ENCODE data around the gene PSME1. TPM values are rescaled to one million over a fixed set of nuclear protein-coding genes. Genes with fewer than 3 reads are reported as not detected.

Gene PSME1
- total and polyA plus RNA-seq, 2 of the 13 experiments (the other 11 are each of a cell fraction or from before 2014, with no cell fraction given), result 159 to 608 TPM

DNA sequence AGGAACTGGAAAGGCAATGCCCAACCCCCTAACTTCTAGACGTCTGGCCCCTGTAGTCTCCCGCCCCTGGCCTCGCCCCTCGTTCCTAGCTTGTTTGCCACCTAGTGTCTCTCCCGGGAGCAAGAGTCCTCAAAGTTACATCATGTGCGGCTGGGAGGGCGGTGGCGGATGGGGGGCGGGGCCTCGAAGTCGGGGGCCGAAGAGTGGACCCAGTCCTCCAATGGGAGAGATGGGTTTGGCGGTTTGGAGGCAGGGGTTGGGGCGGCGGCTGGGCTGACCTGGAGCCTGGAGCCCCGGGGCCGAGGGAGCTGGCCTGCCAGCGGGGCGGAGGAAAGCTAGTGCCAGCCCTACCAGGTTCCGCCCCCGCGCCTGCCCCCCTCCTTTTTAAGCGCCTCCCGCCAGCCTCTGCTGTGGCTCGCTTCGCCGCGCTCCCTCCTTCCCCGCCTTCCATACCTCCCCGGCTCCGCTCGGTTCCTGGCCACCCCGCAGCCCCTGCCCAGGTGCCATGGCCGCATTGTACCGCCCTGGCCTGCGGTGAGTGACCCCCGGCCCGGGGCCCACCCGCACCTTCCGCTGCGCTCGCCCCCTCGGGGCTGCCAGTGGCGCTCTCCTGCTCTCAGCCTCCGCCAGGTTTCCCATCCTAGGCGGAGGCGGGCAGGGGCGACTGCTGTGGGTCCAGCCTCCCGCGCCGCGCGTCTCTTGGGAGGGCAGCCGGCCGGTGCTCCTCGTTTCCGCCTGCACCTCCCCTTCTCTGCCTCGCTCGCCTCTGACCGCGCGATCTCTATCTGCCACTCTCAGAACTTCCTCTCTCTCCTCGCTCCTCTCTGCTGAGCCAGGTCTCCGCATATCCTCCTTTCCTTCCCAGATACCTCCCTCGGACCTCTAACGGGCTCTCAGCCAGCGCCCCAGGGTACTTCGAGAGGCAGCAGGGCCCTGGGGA, 41.8 kb upstream of the PSME1 start, which contains the start of gene PCK2 (continued):
- TF ChIP-seq ZKSCAN8 (CRISPR knock-in tag; IDR thresholded peaks at IDR 0.05; ENCODE audit: borderline replicate concordance), result peak; percentile 85; the same call in 1 of the 2 replicates
- TF ChIP-seq, protein P1, sequence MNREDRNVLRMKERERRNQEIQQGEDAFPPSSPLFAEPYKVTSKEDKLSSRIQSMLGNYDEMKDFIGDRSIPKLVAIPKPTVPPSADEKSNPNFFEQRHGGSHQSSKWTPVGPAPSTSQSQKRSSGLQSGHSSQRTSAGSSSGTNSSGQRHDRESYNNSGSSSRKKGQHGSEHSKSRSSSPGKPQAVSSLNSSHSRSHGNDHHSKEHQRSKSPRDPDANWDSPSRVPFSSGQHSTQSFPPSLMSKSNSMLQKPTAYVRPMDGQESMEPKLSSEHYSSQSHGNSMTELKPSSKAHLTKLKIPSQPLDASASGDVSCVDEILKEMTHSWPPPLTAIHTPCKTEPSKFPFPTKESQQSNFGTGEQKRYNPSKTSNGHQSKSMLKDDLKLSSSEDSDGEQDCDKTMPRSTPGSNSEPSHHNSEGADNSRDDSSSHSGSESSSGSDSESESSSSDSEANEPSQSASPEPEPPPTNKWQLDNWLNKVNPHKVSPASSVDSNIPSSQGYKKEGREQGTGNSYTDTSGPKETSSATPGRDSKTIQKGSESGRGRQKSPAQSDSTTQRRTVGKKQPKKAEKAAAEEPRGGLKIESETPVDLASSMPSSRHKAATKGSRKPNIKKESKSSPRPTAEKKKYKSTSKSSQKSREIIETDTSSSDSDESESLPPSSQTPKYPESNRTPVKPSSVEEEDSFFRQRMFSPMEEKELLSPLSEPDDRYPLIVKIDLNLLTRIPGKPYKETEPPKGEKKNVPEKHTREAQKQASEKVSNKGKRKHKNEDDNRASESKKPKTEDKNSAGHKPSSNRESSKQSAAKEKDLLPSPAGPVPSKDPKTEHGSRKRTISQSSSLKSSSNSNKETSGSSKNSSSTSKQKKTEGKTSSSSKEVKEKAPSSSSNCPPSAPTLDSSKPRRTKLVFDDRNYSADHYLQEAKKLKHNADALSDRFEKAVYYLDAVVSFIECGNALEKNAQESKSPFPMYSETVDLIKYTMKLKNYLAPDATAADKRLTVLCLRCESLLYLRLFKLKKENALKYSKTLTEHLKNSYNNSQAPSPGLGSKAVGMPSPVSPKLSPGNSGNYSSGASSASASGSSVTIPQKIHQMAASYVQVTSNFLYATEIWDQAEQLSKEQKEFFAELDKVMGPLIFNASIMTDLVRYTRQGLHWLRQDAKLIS (CRISPR knock-in tag; IDR thresholded peaks at IDR 0.05), result peak; percentile 99
- peak; percentile 80 for TF ChIP-seq ETV6 (CRISPR knock-in tag; conservative IDR thresholded peaks at IDR 0.05)
- TF ChIP-seq TCF12 (IDR thresholded peaks at IDR 0.05), result no peak
- TF ChIP-seq TCF12 (CRISPR knock-in tag; IDR thresholded peaks at IDR 0.05), result peak; percentile 56; the same call in 1 of the 2 replicates
- 0 out of 2 replicates have a peak, but pooled peaks have one; percentile 62 for TF ChIP-seq ZNF326 (CRISPR knock-in tag; IDR thresholded peaks at IDR 0.05; ENCODE audit: borderline replicate concordance)
- TF ChIP-seq HES4 (CRISPR knock-in tag; IDR thresholded peaks at IDR 0.05; ENCODE audit: borderline replicate concordance), result no peak
- peak; percentile 77 for TF ChIP-seq ASH2L (IDR thresholded peaks at IDR 0.05; ENCODE audit: insufficient read length, low read depth, low read length)
- no peak for TF ChIP-seq ZNF234 (CRISPR knock-in tag; conservative IDR thresholded peaks at IDR 0.05)
- TF ChIP-seq TBX2 (CRISPR knock-in tag; IDR thresholded peaks at IDR 0.05; ENCODE audit: borderline replicate concordance), result peak; percentile 77; the same call in 1 of the 2 replicates
- TF ChIP-seq PHB2 (IDR thresholded peaks at IDR 0.05; ENCODE audit: partially characterized antibody), result no peak
- peak; percentile 69 for TF ChIP-seq ETV5 (CRISPR knock-in tag; IDR thresholded peaks at IDR 0.05; ENCODE audit: borderline replicate concordance)
- peak; percentile 100; the same call in 1 of the 2 replicates for TF ChIP-seq DR1 (CRISPR knock-in tag; IDR thresholded peaks at IDR 0.05)
- TF ChIP-seq ZMAT3 (CRISPR knock-in tag; conservative IDR thresholded peaks at IDR 0.05), result peak; percentile 98
- no peak for TF ChIP-seq ZNF329 (CRISPR knock-in tag; IDR thresholded peaks at IDR 0.05; ENCODE audit: low read depth)
- peak; percentile 100 for TF ChIP-seq ATF7-NPFF (CRISPR knock-in tag; IDR thresholded peaks at IDR 0.05; ENCODE audit: low read depth)
- peak; percentile 86 for TF ChIP-seq ZBTB42 (CRISPR knock-in tag; IDR thresholded peaks at IDR 0.05)
- peak in 1 of 2 experiments; percentile 34; a peak in 1 of 4 replicates for TF ChIP-seq NR2F1 (CRISPR knock-in tag; IDR thresholded peaks at IDR 0.05)
- TF ChIP-seq, protein P2, sequence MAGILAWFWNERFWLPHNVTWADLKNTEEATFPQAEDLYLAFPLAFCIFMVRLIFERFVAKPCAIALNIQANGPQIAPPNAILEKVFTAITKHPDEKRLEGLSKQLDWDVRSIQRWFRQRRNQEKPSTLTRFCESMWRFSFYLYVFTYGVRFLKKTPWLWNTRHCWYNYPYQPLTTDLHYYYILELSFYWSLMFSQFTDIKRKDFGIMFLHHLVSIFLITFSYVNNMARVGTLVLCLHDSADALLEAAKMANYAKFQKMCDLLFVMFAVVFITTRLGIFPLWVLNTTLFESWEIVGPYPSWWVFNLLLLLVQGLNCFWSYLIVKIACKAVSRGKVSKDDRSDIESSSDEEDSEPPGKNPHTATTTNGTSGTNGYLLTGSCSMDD (CRISPR knock-in tag; IDR thresholded peaks at IDR 0.05), result peak; percentile 88; the same call in 1 of the 2 replicates
- no peak for TF ChIP-seq TRIM24 (CRISPR knock-in tag; IDR thresholded peaks at IDR 0.05)
- TF ChIP-seq ZNF75D (CRISPR knock-in tag; IDR thresholded peaks at IDR 0.05; ENCODE audit: borderline replicate concordance), result no peak
- no peak for TF ChIP-seq ZNF138 (CRISPR knock-in tag; IDR thresholded peaks at IDR 0.05; ENCODE audit: low read depth)
- TF ChIP-seq JUNB (CRISPR knock-in tag; IDR thresholded peaks at IDR 0.05; ENCODE audit: borderline replicate concordance), result no peak

Data from HepG2 (cell line).